Left hindlimb (tissue), 1 donor: Measurements from ENCODE around the gene SURF4.

Source experiments
- DNase-seq: peaks from one replicate; pipeline ENCODE4 v3.0.0-alpha.2; 2018

The SURF4 gene

DNA sequence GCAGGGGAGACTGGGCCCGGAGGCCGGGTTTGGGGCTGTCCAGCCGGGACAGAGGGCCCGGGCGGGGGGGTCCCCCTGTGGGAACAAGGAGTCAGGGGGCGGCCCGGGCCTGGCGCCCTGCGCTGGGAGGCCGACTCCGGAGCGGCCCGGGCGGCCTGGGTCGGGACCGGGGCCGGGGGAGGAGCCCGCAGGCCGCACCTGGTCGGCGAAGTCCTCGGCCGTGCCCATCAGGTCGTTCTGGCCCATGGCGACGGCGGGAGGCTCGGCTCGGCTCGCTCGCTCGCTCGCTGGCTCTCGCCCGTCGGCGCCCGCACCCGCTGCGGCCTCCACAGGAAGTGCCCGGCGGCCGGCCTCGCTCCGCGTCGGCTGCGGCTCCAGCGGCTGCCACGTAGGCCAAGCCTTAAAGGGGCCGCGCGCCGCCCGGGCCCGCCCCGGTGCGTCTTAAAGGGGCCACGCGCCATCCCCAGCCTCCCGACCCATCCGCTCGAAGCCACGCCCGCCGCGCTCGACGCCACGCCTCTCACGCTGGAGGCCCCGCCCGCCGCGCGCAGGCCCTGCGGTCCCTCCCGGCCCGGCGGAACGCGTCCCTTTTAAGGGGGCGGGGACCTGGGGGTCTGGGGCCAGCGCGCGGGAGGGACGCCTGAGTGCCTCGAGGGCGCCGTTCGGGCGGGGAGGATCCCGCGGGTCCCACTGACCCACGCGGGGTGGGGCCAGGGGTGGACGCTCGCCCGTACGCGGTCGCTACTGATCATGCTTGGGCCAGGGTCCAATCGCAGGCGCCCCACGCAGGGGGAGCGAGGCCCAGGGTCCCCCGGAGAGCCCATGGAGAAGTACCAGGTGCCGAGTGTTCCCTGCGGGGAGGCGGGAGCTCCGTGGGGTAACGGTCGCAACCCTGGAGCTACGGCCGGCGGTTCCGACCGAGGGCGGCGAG is at the start of gene SURF4, which contains the start of gene STKLD1:
Gene SURF4 (minus strand): TSS at position 337 of the 931 bp plus-strand sequence. CDS start 91 bp downstream, at position 246.
Gene STKLD1 (plus strand): TSS at position 643 of the 931 bp plus-strand sequence. CDS start 108 bp downstream, at position 751.
- peak; percentile 97 for DNase-seq

DNA sequence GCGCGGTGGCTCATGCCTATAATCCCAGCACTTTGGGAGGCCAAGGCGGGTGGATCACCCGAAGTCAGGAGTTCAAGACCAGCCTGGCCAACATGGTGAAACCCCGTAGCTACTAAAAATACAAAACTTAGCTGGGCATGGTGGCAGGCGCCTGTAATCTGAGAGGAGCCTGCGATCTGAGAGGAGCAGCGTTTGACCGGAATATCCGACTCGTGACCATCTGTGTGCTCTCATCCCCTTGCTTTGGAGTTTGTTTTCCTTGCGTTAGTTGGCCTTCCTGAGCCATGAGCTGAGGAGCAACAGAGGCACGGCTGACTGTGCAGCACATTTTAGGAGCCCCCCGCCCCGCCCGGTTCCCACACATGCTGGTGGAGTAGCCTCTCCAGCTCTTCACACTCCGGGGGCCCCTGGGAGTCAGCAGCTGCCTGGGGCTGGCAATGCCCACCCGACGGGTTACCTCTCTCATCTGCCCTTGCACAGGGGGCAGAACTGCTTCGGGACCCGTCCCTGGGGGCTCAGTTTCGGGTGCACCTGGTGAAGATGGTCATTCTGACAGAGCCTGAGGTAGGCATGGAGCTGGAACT is 49.3 kb upstream of the SURF4 start:
- DNase-seq, result no peak

DNA sequence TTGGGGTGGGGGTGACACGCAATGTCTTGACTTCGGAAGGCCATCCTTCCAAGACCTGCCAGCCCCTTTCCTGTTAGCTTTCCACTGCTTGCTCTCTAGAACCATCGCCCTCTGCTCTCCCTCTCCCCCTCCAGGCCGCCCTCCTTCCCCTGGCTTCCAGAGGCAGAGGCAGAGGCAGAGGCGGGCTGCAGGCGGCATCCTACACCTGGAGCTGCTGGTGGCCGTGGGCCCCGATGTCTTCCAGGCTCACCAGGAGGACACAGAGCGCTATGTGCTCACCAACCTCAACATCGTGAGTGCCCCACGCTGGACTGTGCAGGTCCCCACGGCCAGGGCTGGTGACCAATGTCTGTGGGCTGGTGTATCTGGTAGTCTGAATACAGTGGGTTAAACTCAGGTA is 48.3 kb upstream of the SURF4 start:
- no peak for DNase-seq

DNA sequence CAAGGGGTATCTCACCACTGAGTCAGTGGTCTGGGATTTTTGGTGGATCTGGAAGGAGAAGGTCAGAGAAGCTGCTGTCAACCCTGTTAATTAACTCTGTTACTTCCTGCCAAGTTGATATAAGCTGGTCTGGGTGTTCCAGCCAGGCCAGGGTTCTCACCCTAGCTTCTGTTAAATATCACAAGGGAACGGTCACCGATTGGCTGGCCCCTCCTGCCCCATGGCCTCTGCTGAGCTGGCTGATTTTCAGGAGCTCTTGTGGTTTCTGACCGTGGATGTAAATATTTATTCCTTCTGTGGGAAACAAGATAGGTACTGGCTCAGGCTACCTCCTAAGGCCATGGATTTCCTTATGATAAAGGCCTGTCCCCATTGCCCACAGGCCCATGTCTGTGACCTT is 47.4 kb upstream of the SURF4 start:
- DNase-seq, result no peak

DNA sequence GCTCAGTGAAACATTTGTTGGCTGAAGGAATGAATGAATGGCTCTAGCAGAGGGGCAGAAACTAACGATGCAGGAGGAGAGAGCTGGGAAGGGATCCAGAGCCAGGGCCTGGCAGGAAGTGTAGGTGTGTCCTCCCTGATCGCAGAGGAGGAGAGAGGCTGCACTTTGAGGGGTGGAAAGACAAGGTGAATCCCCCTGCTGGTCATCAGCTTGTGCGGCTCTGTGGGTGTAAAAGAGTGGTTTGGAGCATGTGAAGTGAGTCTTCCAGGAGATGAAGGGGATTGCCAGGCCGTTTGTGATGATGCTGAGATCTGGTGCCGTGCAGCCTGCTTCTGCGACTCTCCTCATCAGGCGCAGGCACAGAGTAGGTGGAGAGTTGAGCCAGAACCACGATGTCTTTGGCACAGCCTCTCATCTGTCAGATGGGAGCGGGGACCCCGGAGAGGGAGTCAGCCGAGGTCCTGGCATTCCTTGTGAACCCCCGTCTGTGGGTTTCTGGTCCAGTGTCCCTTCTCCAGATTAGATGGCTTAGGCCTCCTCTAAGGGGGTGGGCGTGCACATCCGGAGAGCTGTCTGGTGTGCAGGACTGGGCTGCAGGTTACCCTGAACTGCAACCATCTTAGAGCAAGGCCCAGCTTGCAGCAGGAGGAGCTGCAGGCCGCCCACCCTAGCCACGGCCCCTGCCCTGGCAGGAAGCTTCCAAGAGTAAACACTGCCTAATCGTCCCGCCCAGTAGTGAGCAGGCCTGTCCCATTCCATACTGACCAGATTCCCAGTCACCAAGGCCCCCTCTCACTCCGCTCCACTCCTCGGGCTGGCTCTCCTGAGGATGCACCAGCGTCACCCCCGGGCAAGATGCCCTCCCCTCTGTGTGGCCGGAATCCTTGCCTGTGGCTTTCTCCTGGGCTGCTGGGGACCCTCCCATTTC is 46.0 kb upstream of the SURF4 start, which contains the start of gene ADAMTS13:
Gene ADAMTS13 (plus strand): TSS at position 753 of the 928 bp plus-strand sequence. CDS start 77 bp downstream, at position 830.
- no peak for DNase-seq

DNA sequence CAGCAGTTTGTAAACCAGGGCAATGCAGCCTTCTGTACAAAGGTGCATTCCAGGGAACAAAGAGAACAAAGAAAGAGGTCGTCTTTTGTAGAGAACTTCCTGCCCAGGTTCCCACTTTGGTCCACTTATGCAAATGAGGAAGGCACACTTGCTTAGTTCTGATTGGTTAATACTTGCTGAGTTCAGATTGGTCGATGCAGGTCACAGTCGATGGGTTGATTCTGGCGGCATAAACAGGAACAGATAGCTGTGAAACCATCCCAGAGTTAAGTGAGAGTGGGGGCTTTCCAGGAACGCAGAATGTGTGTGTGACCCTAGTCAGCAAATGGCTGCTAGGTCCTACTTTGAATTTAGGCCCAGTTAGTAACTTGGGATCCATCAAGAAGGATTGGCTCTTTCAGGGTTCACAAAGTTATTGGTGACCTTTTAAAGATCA is 44.5 kb upstream of the SURF4 start:
- no peak for DNase-seq

DNA sequence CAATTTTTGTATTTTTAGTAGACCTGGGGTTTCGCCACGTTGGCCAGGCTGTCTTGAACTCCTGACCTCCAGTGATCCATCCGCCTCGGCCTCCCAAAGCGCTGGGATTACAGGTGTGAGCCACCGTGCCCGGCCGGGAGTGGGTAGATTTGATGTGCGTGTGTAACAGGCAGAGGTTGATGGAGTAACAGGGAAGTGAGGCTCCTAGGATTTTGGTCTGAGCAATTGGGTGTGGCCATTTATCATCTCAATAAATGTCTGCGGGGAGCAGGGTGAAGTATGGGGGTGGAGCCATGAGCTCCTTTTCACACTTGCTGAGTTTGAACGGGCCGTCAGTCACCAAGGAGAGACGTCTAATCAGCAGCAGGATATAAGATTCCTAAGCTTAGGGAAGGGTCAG is 43.1 kb upstream of the SURF4 start:
- DNase-seq, result no peak

DNA sequence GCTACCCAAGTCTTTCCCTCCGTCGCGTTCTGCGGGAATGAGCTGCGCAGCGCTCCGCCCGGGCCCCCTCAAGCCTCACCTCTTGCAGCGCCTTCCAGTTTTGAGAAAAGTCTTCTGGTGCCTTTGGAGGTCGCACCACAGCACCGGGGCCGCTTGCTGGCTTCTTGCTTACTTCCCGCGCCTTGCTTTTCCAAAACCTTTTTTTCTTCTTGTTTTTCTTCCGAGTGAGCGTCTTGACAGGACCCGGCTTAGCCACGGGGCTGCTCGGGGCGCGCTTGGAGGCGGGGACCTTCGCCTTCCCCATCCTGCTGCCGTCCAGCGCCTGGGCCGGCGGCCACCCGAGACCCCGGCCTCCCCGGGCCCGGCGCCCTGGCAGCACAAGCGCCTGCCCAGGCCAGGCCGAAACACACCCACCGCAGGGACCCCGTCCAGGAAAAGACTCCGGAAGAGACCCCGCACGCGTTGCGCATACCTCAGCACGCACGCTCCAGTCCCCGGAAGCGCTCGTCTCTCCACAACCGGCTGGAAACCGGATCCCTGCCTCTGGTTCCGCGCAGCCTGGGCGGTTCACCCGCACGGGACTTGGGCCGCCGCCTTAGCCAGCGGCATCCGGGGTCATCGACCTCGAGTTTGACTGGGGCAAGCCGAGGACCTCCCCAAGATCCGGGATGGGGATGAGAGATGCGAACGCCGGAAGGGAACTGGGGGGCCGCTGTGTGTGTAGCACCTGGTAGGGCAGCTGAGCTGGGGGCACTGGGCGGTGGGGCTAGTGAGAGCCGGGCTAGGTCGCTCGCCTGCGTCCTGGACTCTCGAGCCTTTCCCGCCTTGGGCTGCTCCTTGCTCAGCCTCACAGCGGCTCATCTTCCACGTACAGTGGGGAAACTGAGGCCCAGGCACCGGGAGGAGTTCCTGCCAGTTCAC is 41.9 kb upstream of the SURF4 start, which contains the start of gene REXO4:
Gene REXO4 (minus strand): TSS at position 470 of the 921 bp plus-strand sequence. CDS start 166 bp downstream, at position 304.
- peak; percentile 92 for DNase-seq

DNA sequence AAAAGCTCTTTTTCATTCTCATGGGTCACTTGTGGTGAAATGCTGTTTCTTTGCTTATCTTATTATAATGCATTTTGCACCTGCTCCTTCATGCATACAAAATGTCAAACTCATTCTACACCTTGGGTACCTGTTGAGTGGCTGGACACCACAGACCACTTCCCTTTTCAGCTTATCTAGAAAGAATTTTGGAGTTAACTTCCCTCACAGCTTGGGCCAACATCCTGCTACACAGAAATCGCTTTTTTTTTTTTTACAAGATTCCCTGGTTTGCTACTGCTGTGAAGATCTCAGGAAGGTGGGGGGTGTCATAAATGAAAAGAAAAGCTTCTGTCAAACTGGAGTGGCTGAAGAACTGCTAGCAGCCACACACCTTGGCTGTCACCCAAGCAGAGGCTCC is 39.3 kb upstream of the SURF4 start:
- DNase-seq, result no peak

DNA sequence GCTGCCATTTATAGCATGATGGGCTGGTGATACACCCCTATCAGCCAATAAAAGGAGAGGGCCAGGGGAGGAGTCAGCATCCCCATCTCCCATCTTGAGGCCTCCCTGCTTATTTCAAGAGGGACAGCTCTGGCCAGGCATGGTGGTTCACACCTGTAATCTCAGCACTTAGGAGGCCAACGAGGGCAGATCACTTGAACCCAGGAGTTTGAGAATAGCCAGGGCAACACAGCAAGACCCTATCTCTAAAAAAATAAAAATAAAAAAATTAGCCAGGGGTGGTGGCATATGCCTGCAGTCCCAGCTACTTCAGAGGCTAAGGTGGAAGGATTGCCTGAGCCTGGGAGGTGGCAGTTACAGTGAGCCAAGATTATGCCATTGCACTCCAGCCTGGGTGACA is 32.2 kb upstream of the SURF4 start:
- no peak for DNase-seq

DNA sequence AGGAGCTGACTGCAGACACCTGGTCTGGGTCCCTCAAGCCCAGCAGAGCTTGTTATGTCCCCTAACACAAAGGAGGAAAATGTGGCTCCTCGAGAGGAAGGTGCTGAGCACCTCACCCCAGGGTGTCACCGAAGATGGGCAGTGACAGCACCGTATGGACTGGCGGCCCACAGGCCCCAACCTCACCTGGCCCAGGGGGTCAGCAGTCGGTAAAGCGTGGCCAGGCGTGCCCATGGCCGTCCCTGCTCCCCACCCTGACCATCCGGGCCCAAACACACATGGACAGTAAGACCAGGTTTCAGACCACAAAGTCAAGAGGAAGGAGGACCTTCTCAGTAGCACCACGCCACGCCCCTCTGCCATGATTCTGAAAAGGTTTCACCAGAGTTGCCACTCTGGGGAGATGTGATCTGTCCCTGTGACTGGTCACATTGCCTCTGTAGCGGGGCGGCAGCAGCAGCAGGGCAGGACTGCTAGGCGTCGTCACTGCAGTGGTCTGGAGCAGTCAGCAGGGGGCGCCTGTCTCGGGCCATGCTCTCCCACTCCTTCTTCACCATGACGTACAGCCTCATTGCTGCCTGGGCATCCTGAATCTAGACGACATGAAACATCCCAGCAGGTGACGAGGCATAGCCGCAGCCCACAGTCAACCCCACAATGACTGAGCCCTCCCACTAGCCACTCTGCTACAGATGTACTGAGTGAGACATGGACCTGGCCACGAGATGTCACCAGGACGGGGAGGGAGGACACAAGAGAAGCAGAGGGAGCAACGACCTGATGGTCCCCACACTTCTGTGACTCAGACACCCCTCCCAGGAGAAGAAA is 30.8 kb upstream of the SURF4 start:
- peak; percentile 70 for DNase-seq

DNA sequence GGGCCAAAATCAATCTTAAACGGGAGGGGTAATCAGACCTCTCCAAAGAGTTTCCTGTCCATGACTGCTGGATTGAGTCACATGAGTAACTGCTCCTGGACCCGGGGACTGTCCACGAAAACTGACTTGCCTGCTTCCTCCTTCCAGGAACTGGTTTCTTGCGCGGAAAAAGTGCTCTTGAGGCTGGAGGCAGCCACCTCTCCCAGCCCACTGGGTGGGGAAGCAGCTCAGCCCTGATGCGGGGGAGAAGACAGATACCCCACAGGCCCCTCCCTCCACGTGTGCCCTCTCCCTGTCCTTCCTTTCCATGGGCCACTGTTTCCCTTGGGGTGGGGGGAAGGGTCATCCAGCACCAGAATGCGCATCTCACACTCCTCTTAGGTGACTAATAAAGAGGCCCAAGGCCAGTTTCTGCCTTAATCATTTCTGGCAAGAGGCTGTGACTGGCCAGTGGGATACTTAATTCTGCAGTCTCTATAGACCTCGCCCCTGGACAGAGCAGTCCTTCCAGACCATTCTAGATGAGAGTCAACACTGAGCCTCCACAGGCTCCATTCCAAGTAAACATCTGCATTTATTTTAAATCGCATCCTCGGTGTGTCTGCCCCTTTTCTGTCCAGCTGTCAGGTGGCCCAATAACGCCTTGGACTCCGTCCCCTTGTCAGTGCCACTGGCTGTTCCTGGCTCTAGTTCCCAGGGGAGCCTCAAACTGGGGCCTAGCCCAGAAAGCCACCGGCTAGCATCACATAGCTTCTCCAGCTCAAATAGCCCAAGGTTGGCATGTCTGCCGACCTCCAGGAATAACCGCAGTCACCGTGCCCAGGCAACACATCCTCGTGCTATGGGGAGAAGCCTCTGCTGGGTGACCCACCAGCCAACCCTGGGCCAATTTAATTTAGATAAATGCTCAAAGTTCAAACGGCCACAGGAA is 29.9 kb upstream of the SURF4 start:
- DNase-seq, result no peak

DNA sequence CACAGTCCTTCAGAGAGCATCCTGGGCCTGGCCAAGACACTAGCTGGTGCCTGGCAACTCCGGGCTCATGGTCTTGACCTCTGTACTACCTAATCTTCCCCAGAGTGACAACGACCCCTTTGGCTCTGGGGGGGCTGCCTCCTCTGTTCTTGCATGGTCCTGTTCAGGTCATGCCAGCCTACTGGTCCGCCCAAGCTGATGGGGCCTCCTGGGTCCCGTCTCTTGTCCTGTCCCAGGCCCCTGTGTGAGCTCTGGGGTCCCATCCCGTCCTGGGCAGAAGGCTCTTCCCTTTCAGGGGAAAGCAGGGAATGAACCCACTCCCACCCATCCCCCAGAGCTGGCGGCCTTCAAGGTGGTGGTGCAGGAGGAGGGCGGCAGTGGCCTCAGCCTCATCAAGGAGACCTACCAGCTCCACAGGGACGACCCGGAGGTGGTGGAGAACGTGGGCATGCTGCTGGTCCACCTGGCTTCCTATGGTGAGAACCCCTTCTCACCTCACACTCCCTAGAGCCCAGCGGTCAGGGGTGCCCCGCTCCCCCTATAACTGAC is 28.7 kb upstream of the SURF4 start:
- no peak for DNase-seq

DNA sequence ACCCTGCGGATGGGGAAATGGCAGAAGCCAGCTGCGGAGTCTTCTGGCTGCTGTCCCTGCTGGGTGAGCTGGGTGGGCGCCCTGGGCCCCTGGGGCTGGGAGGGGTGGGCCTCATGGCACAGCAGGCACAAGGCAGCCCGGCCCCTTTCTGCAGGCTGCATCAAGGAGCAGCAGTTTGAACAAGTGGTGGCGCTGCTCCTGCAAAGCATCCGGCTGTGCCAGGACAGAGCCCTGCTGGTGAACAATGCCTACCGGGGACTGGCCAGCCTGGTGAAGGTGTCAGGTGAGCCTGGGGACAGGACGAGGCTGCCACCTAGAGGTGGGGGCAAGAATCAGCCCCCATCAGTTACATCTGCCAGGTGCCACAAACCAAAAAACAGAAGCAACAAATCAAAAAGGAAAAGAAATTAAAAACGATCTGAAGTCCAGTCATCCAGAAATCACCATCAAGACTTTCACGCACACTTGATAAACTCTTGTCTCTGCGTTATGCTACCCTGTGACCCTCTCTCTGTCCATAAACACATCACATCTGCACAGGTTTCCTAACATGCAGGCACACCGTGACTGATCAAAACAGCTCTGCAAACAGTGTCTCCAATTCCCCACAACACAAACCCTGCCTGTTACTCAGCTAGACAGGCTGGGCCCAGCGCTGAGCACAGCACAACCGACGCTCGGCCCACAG is 28.1 kb upstream of the SURF4 start:
- no peak for DNase-seq

DNA sequence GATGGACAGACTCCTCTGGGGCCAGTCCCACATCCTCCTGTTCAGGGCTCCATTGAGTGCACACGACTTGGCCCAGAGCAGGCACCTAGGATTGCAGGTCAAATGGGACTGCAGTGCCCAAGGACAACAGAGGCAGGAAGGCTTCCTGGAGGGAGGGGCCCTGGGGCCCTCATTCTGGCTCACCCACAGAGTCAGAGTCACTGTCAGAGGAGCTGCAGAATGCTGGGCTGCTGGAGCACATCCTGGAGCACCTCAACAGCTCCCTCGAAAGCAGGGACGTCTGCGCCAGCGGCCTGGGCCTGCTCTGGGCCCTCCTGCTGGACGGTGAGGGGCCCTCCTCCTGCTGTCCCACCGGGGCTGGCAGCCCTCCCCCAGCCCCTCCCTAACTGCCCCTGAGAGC is 26.8 kb upstream of the SURF4 start:
- no peak for DNase-seq

DNA sequence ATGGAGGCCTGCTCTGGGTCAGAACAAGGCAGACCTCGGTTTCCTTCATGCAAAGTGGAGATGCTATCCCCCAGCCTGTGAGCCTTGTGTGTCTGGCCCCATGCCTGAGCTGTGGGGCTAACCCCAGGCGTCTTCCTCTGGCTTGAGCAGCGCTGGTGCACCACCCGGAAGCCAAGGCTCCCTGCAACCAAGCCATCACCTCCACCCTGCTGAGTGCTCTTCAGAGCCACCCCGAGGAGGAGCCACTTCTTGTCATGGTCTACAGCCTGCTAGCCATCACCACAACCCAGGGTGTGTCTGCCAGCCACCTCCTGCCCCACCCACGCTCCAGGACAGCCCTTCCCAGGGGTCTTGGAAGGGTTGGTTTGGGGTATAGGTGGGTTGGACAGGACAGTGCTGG is 25.7 kb upstream of the SURF4 start:
- DNase-seq, result no peak

DNA sequence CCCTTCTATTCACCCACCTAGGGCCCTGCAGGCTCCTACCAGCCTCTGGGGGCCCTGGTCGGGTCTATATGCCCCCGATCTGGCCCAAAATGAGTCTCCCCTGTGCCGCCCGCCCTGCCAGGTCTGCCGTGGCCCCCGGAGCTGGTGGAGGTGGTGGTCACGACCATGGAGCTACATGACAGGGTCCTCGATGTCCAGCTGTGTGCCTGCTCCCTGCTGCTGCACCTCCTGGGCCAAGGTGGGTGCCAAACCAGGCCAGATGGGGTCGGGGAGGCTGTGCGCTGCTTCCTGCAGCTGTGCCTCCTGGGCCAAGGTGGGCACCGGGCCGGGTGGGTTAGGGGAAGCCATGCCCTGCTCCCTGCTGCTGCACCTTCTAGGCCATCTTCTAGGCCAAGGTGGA is 24.4 kb upstream of the SURF4 start:
- no peak for DNase-seq

DNA sequence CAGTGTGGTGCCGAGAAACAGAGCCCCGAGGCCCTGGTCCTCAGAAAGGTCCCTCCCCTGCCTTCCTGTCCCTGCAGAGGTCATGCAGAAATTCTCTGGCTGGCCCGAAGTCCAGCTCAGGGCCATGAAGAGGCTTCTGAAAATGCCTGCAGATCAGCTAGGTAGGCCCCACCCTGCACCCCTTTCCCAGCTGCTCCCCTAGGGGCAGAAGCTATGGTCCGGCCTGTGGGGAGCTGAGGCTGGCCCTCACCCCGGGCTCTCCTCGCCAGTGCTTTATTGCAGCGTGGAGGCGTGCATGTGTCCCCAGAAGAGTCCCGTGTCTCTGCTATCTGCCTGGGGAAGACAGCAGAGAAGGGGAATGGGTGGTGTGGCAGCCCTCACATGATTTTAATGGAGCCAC is 22.0 kb upstream of the SURF4 start:
- no peak for DNase-seq

DNA sequence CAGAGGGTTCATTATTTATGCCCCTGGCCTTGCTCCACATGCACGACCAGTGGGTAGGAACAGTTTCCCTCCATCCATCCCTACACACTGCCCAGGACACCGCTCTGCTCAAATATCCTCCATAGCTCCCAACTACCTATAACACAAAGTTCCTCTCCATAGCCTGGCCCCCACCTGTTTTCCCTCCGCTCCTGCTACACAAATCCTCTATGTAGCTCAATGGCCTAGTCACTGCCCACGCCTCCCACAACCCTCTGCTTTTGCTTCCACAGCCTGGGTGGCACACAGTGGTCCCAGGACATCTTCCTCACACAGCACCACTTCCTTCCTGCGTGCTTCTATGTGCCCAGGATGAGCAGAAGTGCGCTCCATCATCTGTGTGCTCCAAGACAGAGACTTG is 21.5 kb upstream of the SURF4 start:
- no peak for DNase-seq
